B cell (primary cell): ENCODE measurements around the gene RNF223. TPM values are rescaled to one million over a fixed set of nuclear protein-coding genes. Genes with fewer than 3 reads are reported as not detected.

ENCODE experiments used
- ATAC-seq: fragments of 200-7000 bp; cut with Tn5 transposase; one replicate; pipeline ENCODE4 v1.10.0; 2021; ENCODE audit warnings: low read depth, mild to moderate bottlenecking, moderate number of reproducible peaks, moderate library complexity
- CTCF ChIA-PET: fragments of 350-600 bp; sonication (Branson Sonifier 250); formaldehyde crosslinking; loops from one replicate; lab custom pipeline; 2021; ENCODE audit warnings: antibody characterized with exemption, inconsistent platforms; lab: Charles Lee
- POLR2A ChIA-PET: fragments of 350-600 bp; sonication (Branson Sonifier 250); formaldehyde crosslinking; loops from one replicate; lab custom pipeline; 2021; ENCODE audit warnings: antibody characterized with exemption; lab: Charles Lee
- DNase-seq: peaks from one replicate; pipeline ENCODE4 v3.0.0; 2013
- H2AFZ ChIP-seq: 2 replicates; pipeline ENCODE4 v1.6.1; 2012; ENCODE audit warnings: mild to moderate bottlenecking, low read depth, low read length; ENCODE audit not compliant: insufficient read depth, poor library complexity, severe bottlenecking
- H3K27ac ChIP-seq, 2 donors: 1 replicate in 1 of 2; 2 replicates in 1 of 2; pipeline ENCODE4 v1.5.1; 2012 to 2013; ENCODE audit warnings: low read length in 2 of 2, mild to moderate bottlenecking in 2 of 2, moderate library complexity in 1 of 2
- H3K27me3 ChIP-seq, 4 experiments: fragments of 200-600 bp in 1 of 4; sonication (generic) in 1 of 4; replicated peaks in 1 of 4; 1 replicate in 2 of 4; 2 replicates in 2 of 4; pipeline versions ENCODE4 v1.6.1 to v1.7.0; 2013 to 2016; ENCODE audit warnings: low read length in 3 of 4, mild to moderate bottlenecking in 2 of 4, mixed read lengths in 1 of 4, moderate library complexity in 1 of 4; ENCODE audit not compliant: insufficient read depth in 4 of 4, control insufficient read depth in 3 of 4; ENCODE audit errors: control extremely low read depth in 1 of 4
- H3K36me3 ChIP-seq, 2 experiments: replicated peaks in 1 of 2; 1 replicate in 1 of 2; 2 replicates in 1 of 2; pipeline versions ENCODE4 v1.6.1 to v1.7.1; 2013; ENCODE audit warnings: low read length in 1 of 2; ENCODE audit not compliant: insufficient read depth in 2 of 2, control insufficient read depth in 1 of 2; ENCODE audit errors: control extremely low read depth in 1 of 2, extremely low read depth in 1 of 2
- H3K4me1 ChIP-seq, 2 donors: fragments of 200-600 bp in 1 of 2; sonication (generic) in 1 of 2; 1 replicate in 1 of 2; 2 replicates in 1 of 2; pipeline versions ENCODE4 v1.5.1 to v1.6.1; 2013 to 2017; ENCODE audit warnings: low read length in 2 of 2; ENCODE audit not compliant: control insufficient read depth in 2 of 2, insufficient read depth in 2 of 2
- H3K4me2 ChIP-seq: replicated peaks from 2 replicates; pipeline ENCODE3; 2012; ENCODE audit warnings: mild to moderate bottlenecking, low read depth, low read length; ENCODE audit not compliant: poor library complexity, severe bottlenecking
- H3K4me3 ChIP-seq, 5 experiments: fragments of 200-600 bp in 1 of 5; sonication (generic) in 1 of 5; 1 replicate in 3 of 5; 2 replicates in 2 of 5; pipeline versions ENCODE4 v1.5.1 to v1.7.0; 2011 to 2016; ENCODE audit warnings: low read length in 4 of 5, mild to moderate bottlenecking in 4 of 5, low read depth in 2 of 5, control low read depth in 1 of 5, moderate library complexity in 1 of 5; ENCODE audit not compliant: insufficient read depth in 1 of 5; ENCODE audit errors: control extremely low read depth in 1 of 5, extremely low read depth in 1 of 5
- H3K79me2 ChIP-seq: fragments of 200-600 bp; sonication (generic); one replicate; pipeline ENCODE4 v1.6.0; 2016; ENCODE audit warnings: low read length; ENCODE audit not compliant: control insufficient read depth, insufficient read depth
- H3K9ac ChIP-seq: fragments of 200-600 bp; sonication (generic); 2 replicates; pipeline ENCODE4 v1.6.1; 2017; ENCODE audit warnings: mild to moderate bottlenecking, low read length, moderate library complexity
- H3K9me3 ChIP-seq, 3 donors: one replicate each; pipeline versions ENCODE4 v1.6.1 to v1.7.1; 2013; ENCODE audit warnings: low read length in 2 of 3; ENCODE audit not compliant: control insufficient read depth in 2 of 3, insufficient read depth in 1 of 3; ENCODE audit errors: control extremely low read depth in 1 of 3
- H4K20me1 ChIP-seq: 2 replicates; pipeline ENCODE4 v1.6.0; 2012; ENCODE audit warnings: mild to moderate bottlenecking, low read length; ENCODE audit not compliant: insufficient read depth, control insufficient read depth, poor library complexity, severe bottlenecking
- H3K27ac Mint-ChIP-seq: one replicate; pipeline ENCODE4 v1.8.0; 2021; ENCODE audit warnings: mixed read lengths
- H3K27me3 Mint-ChIP-seq: one replicate; pipeline ENCODE4 v1.8.0; 2021; ENCODE audit warnings: mixed read lengths
- H3K4me1 Mint-ChIP-seq: one replicate; pipeline ENCODE4 v1.8.0; 2021; ENCODE audit warnings: mixed read lengths
- H3K4me3 Mint-ChIP-seq: one replicate; pipeline ENCODE4 v1.8.0; 2021; ENCODE audit warnings: mixed read lengths
- H3K9me3 Mint-ChIP-seq: one replicate; pipeline ENCODE4 v1.8.0; 2022; ENCODE audit warnings: mixed read lengths; ENCODE audit not compliant: insufficient read depth
- EZH2 ChIP-seq: IDR thresholded peaks from 2 replicates; pipeline ENCODE4 v1.6.1; 2012; ENCODE audit warnings: borderline replicate concordance, low read depth, mild to moderate bottlenecking, moderate library complexity, low read length; ENCODE audit not compliant: insufficient read depth, poor library complexity, severe bottlenecking
- WGBS: methylation state at CpG from one replicate; pipeline ENCODE4 v1.1.5; 2013; ENCODE audit warnings: missing lambda C conversion rate; ENCODE audit not compliant: insufficient coverage; 5-methylcytosine and 5-hydroxymethylcytosine counted together
- intact Hi-C: fragments of 100-400 bp; cut with micrococcal nuclease; formaldehyde crosslinking; loops from one replicate; pipeline ENCODE4 v1.10.0; 2022
- polyA plus RNA-seq: library from polyadenylated mRNA; depleted of rRNA; stranded (reverse); fragments of >200 nt; gene quantifications from 2 replicates; pipeline ENCODE4 v1.2.3, GENCODE V29; 2012
- total RNA-seq, 2 donors: library from RNA; stranded (reverse); fragments of 120-200 nt in 1 of 2; gene quantifications; 1 replicate in 1 of 2; 2 replicates in 1 of 2; pipeline versions ENCODE4 v1.2.3 to v1.2.4, GENCODE V29; 2013 to 2022
- TF ChIP-seq, protein P1 (sequence below): fragments of 200-600 bp; IDR thresholded peaks from one replicate; pipeline ENCODE4 v1.8.0; 2022; ENCODE audit warnings: antibody characterized with exemption, mild to moderate bottlenecking

Gene RNF223
- total and polyA plus RNA-seq, 2 donors (not counting 1 experiment from before 2014, with no cell fraction given): not detected

DNA sequence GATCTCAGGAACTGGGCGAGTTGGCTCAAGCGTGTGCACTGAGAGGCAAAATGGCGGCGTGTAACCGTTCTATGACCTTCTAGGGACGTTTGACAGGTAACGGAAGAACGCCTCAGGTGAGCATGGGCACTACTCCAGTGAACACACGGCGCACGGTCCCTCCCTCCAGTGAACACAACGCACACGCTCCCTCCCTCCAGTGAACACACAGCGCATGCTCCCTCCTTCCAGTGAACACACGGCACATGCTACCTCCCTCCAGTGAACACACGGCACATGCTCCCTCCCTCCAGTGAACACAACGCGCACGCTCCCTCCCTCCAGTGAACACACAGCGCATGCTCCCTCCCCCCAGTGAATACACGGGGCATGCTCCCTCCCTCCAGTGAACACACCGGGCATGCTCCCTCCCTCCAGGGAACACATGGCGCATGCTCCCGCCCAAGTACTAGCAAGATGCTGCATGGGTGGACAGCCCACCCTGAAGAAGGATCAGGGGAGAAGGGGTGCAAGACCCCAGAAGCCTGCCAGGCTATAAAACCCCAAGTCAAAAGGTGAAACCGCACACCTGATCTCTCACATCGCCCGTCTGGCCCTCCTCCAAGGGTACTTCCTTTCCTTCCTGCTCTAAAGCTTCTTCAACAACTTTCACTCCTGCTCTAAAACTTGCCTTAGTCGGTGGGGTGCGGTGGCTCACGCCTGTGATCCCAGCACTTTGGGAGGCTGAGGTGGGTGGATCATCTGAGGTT lies 38.3 kb upstream of the RNF223 start:
- Histone ChIP-seq H3K4me1 (peaks cover 8 to 14% of the 10 kb centered on the region in 2 donors), H4K20me1 (no peaks in the 10 kb centered on the region), H3K9ac (no peak overlapping the region), H3K36me3 (no peaks in the 10 kb centered on the region), H3K27me3 (peaks cover 0 to 2% (median under 1%) of the 10 kb centered on the region in 4 experiments), H3K4me2 (no peak overlapping the region), H3K27ac (no peak overlapping the region), H3K9me3 (peaks cover 0 to 31% (median 3%) of the 10 kb centered on the region in 3 donors), H3K79me2 (peaks cover 62% of the 10 kb centered on the region), H2AFZ (no peak overlapping the region), H3K4me3 (no peak overlapping the region)
- ChIA-PET CTCF (no interaction called here), POLR2A (no interaction called here)
- Mint-ChIP-seq H3K9me3 (no peaks in the 10 kb centered on the region), H3K27ac (no peak overlapping the region), H3K4me3 (peak overlapping the region; percentile 37), H3K27me3 (no peaks in the 10 kb centered on the region), H3K4me1 (peaks cover 15% of the 10 kb centered on the region)
- DNase-seq: peak; percentile 15
- 97% methylated on average over 23 of the region's 30 CpGs for WGBS
- TF ChIP-seq EZH2: no peak
- TF ChIP-seq, protein P1, sequence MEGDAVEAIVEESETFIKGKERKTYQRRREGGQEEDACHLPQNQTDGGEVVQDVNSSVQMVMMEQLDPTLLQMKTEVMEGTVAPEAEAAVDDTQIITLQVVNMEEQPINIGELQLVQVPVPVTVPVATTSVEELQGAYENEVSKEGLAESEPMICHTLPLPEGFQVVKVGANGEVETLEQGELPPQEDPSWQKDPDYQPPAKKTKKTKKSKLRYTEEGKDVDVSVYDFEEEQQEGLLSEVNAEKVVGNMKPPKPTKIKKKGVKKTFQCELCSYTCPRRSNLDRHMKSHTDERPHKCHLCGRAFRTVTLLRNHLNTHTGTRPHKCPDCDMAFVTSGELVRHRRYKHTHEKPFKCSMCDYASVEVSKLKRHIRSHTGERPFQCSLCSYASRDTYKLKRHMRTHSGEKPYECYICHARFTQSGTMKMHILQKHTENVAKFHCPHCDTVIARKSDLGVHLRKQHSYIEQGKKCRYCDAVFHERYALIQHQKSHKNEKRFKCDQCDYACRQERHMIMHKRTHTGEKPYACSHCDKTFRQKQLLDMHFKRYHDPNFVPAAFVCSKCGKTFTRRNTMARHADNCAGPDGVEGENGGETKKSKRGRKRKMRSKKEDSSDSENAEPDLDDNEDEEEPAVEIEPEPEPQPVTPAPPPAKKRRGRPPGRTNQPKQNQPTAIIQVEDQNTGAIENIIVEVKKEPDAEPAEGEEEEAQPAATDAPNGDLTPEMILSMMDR: no peak
- no peak for ATAC-seq
- intact Hi-C loops: no loop called here
